ENCODE results near the gene RASGRP1.

DNA sequence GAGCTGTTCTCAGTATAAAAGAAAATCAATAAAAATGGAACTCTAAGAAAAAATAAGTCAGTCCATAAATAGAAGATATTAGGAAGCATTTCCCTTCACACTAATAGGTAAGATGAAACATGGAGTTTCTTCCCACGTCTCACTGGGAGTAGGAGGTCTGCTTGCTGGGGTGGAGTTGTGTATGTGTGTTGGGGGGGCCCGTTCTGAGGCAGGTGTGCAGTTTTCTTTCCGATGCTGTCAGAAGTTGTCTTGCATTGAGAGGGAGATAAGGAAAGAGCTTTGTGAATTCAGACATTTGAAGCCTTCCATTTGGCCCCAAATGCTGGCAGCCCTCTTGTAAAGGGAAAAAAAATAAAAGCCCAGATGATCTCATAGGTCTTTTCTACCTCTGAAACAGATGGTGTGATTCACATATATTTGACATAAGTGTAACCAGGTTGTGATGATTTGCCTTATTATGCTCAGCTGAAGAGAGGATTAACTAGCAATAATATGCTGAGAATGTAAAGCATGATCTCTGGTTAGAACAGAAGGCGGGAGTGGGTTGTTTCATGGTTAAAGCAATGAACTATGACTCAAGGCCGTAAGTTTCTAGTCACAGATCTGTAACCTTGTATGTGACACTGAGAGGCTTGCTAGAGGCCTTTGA, 8.8 kb downstream of the RASGRP1 start:
- TF ChIP-seq ARNT (IDR thresholded peaks at IDR 0.05) (no peak), SP1 (IDR thresholded peaks at IDR 0.05) (no peak)
